A549 (cell line): ENCODE measurements around the gene RYR1.

Experiments
- HOXA7 ChIP-seq: fragments of 250-450 bp; sonication (Bioruptor Pico); IDR thresholded peaks from 2 replicates; pipeline ENCODE4 v1.5.0; 2020; ENCODE audit warnings: mild to moderate bottlenecking, moderate library complexity
- RARB ChIP-seq: fragments of 250-450 bp; sonication (Bioruptor Pico); IDR thresholded peaks from 2 replicates; pipeline ENCODE4 v1.8.0; 2021; ENCODE audit warnings: mild to moderate bottlenecking, moderate library complexity
- RFX5 ChIP-seq: fragments of 450-650 bp; IDR thresholded peaks from 2 replicates; pipeline ENCODE4 v1.7.1; 2014; ENCODE audit warnings: antibody characterized with exemption, mild to moderate bottlenecking, moderate library complexity
- TF ChIP-seq, protein P1 (sequence below): fragments of >200 bp; sonication (Bioruptor Twin); formaldehyde crosslinking; IDR thresholded peaks from 3 replicates; pipeline ENCODE4 v1.5.1; 2016
- TF ChIP-seq, protein P2 (sequence below): fragments of 200-600 bp; sonication (generic); IDR thresholded peaks from 2 replicates; pipeline ENCODE4 v1.6.1; 2016; ENCODE audit warnings: antibody characterized with exemption, mild to moderate bottlenecking, moderate library complexity

DNA sequence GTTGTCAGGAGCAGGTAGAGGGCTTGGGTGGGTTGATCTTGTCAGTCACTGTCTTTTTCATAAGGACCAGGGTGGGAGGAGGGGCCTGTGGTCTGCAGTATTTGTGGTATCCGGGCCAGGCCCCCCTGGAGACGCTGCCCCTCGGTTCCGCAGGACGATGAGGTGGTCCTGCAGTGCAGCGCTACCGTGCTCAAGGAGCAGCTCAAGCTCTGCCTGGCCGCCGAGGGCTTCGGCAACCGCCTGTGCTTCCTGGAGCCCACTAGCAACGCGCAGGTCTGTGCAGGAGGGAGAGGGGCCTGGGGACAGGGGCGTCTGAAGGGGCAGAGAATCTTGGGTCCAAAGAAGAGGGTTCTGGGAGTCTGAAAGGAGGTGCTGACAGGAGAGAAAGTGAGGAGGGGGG lies 7.1 kb downstream of the RYR1 start:
- TF ChIP-seq, protein P1, sequence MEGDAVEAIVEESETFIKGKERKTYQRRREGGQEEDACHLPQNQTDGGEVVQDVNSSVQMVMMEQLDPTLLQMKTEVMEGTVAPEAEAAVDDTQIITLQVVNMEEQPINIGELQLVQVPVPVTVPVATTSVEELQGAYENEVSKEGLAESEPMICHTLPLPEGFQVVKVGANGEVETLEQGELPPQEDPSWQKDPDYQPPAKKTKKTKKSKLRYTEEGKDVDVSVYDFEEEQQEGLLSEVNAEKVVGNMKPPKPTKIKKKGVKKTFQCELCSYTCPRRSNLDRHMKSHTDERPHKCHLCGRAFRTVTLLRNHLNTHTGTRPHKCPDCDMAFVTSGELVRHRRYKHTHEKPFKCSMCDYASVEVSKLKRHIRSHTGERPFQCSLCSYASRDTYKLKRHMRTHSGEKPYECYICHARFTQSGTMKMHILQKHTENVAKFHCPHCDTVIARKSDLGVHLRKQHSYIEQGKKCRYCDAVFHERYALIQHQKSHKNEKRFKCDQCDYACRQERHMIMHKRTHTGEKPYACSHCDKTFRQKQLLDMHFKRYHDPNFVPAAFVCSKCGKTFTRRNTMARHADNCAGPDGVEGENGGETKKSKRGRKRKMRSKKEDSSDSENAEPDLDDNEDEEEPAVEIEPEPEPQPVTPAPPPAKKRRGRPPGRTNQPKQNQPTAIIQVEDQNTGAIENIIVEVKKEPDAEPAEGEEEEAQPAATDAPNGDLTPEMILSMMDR: no peak
- no peak for TF ChIP-seq RARB (CRISPR knock-in tag)
- TF ChIP-seq, protein P2, sequence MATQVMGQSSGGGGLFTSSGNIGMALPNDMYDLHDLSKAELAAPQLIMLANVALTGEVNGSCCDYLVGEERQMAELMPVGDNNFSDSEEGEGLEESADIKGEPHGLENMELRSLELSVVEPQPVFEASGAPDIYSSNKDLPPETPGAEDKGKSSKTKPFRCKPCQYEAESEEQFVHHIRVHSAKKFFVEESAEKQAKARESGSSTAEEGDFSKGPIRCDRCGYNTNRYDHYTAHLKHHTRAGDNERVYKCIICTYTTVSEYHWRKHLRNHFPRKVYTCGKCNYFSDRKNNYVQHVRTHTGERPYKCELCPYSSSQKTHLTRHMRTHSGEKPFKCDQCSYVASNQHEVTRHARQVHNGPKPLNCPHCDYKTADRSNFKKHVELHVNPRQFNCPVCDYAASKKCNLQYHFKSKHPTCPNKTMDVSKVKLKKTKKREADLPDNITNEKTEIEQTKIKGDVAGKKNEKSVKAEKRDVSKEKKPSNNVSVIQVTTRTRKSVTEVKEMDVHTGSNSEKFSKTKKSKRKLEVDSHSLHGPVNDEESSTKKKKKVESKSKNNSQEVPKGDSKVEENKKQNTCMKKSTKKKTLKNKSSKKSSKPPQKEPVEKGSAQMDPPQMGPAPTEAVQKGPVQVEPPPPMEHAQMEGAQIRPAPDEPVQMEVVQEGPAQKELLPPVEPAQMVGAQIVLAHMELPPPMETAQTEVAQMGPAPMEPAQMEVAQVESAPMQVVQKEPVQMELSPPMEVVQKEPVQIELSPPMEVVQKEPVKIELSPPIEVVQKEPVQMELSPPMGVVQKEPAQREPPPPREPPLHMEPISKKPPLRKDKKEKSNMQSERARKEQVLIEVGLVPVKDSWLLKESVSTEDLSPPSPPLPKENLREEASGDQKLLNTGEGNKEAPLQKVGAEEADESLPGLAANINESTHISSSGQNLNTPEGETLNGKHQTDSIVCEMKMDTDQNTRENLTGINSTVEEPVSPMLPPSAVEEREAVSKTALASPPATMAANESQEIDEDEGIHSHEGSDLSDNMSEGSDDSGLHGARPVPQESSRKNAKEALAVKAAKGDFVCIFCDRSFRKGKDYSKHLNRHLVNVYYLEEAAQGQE: no peak
- TF ChIP-seq HOXA7: no peak
- TF ChIP-seq RFX5: no peak
